ENCODE results near the gene PPDPF.

DNA sequence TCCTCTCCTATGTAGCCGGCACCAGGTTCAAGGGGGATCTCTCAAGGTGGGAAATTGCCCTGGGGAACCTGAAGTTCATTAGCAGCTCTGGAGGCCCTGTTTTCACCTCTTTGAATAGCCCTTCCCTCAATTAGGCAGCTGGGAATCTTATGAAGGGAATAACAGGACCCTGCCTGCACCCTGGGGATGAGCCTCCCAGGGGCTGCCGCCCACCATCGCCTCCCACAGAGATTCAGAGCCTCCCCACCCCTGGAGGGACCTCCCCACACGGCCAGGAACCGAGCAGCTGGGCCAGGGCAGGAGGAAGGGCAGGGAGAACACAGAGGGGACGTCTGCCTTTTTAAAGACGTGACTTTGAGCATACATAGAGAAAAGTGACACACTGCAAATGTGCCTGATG lies 17.0 kb upstream of the PPDPF start:
- TF ChIP-seq, protein P1, sequence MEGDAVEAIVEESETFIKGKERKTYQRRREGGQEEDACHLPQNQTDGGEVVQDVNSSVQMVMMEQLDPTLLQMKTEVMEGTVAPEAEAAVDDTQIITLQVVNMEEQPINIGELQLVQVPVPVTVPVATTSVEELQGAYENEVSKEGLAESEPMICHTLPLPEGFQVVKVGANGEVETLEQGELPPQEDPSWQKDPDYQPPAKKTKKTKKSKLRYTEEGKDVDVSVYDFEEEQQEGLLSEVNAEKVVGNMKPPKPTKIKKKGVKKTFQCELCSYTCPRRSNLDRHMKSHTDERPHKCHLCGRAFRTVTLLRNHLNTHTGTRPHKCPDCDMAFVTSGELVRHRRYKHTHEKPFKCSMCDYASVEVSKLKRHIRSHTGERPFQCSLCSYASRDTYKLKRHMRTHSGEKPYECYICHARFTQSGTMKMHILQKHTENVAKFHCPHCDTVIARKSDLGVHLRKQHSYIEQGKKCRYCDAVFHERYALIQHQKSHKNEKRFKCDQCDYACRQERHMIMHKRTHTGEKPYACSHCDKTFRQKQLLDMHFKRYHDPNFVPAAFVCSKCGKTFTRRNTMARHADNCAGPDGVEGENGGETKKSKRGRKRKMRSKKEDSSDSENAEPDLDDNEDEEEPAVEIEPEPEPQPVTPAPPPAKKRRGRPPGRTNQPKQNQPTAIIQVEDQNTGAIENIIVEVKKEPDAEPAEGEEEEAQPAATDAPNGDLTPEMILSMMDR (IDR thresholded peaks at IDR 0.05), result no peak
- no peak for TF ChIP-seq POLR2A (IDR thresholded peaks at IDR 0.05)
